Measurements from ENCODE around the gene KRTAP5-4.

- no peak for TF ChIP-seq EZH2phosphoT487 (IDR thresholded peaks at IDR 0.05; ENCODE audit: borderline replicate concordance)
- TF ChIP-seq, protein P1, sequence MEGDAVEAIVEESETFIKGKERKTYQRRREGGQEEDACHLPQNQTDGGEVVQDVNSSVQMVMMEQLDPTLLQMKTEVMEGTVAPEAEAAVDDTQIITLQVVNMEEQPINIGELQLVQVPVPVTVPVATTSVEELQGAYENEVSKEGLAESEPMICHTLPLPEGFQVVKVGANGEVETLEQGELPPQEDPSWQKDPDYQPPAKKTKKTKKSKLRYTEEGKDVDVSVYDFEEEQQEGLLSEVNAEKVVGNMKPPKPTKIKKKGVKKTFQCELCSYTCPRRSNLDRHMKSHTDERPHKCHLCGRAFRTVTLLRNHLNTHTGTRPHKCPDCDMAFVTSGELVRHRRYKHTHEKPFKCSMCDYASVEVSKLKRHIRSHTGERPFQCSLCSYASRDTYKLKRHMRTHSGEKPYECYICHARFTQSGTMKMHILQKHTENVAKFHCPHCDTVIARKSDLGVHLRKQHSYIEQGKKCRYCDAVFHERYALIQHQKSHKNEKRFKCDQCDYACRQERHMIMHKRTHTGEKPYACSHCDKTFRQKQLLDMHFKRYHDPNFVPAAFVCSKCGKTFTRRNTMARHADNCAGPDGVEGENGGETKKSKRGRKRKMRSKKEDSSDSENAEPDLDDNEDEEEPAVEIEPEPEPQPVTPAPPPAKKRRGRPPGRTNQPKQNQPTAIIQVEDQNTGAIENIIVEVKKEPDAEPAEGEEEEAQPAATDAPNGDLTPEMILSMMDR (conservative IDR thresholded peaks at IDR 0.05; ENCODE audit: low read length) = no peak
Observed at GRCh38 chr11:1665313-1665712, 43.4 kb upstream of the KRTAP5-4 start.
